IMR-90 (cell line): ENCODE measurements around the gene LRP11. TPM values are rescaled to one million over a fixed set of nuclear protein-coding genes. Genes with fewer than 3 reads are reported as not detected.
A peak's percentile ranks its signal among the peaks of the same experiment; 100 is the strongest.

ENCODE experiments used
- ATAC-seq: fragments of 200-7000 bp; cut with Tn5 transposase; 2 replicates; pipeline ENCODE4 v1.9.1; 2020; ENCODE audit warnings: low read depth, mild to moderate bottlenecking, moderate library complexity
- BruUV-seq: library from RNA; stranded (reverse); fragments of 400-500 nt; replicated peaks from 2 replicates; lab custom pipeline; 2021; lab: Mats Ljungman, UMichigan
- CTCF ChIA-PET: fragments of 300-600 bp; formaldehyde crosslinking; extraction: SDS; loops from one replicate; lab custom pipeline; 2021; ENCODE audit warnings: antibody characterized with exemption; lab: Yijun Ruan, JAX
- POLR2A ChIA-PET: fragments of 300-600 bp; sonication (Branson Sonifier 250); formaldehyde crosslinking; loops from one replicate; lab custom pipeline; 2022; ENCODE audit warnings: antibody characterized with exemption; ENCODE audit not compliant: unreplicated experiment; lab: Charles Lee
- DNase-seq: peaks from one replicate; pipeline ENCODE4 v3.0.0; 2013
- H2AFZ ChIP-seq: replicated peaks from 2 replicates; pipeline ENCODE3; 2013; ENCODE audit warnings: low read length, mild to moderate bottlenecking; ENCODE audit not compliant: poor library complexity
- H2AK5ac ChIP-seq: 2 replicates; pipeline ENCODE4 v1.6.1; 2013; ENCODE audit warnings: low read depth, low read length, inconsistent platforms
- H2AK9ac ChIP-seq: replicated peaks from 2 replicates; pipeline ENCODE3; 2013; ENCODE audit warnings: mild to moderate bottlenecking, low read depth, low read length, moderate library complexity; ENCODE audit not compliant: poor library complexity
- H2BK120ac ChIP-seq: 2 replicates; pipeline ENCODE4 v1.6.1; 2013; ENCODE audit warnings: low read depth, low read length, inconsistent platforms
- H2BK15ac ChIP-seq: 3 replicates; pipeline ENCODE4 v1.6.1; 2013; ENCODE audit warnings: low read depth, low read length, inconsistent platforms
- H2BK20ac ChIP-seq: 2 replicates; pipeline ENCODE4 v1.6.1; 2013; ENCODE audit warnings: low read depth, mild to moderate bottlenecking, inconsistent platforms, low read length, moderate library complexity
- H2BK5ac ChIP-seq: 2 replicates; pipeline ENCODE4 v1.6.1; 2013; ENCODE audit warnings: mild to moderate bottlenecking, low read depth, low read length, inconsistent platforms; ENCODE audit not compliant: poor library complexity, severe bottlenecking
- H3K14ac ChIP-seq: replicated peaks from 2 replicates; pipeline ENCODE4 v1.6.1; 2013; ENCODE audit warnings: low read depth, low read length, inconsistent platforms
- H3K18ac ChIP-seq: 2 replicates; pipeline ENCODE4 v1.6.1; 2013; ENCODE audit warnings: low read depth, low read length, control low read depth
- H3K23ac ChIP-seq: 2 replicates; pipeline ENCODE4 v1.6.1; 2013; ENCODE audit warnings: low read depth, low read length, inconsistent platforms
- H3K27ac ChIP-seq: 2 replicates; pipeline ENCODE4 v1.5.1; 2013; ENCODE audit warnings: mild to moderate bottlenecking, control low read depth, low read length; ENCODE audit not compliant: insufficient read depth
- H3K27me3 ChIP-seq: 2 replicates; pipeline ENCODE4 v1.6.1; 2013; ENCODE audit warnings: low read length; ENCODE audit not compliant: control insufficient read depth, insufficient read depth
- H3K36me3 ChIP-seq: 2 replicates; pipeline ENCODE4 v1.6.1; 2013; ENCODE audit warnings: low read length, mixed read lengths; ENCODE audit not compliant: control insufficient read depth, insufficient read depth
- H3K4ac ChIP-seq: 2 replicates; pipeline ENCODE4 v1.6.1; 2013; ENCODE audit warnings: low read depth, low read length, inconsistent platforms
- H3K4me1 ChIP-seq: 2 replicates; pipeline ENCODE4 v1.6.1; 2013; ENCODE audit warnings: low read length, mixed read lengths; ENCODE audit not compliant: control insufficient read depth, insufficient read depth
- H3K4me2 ChIP-seq: 2 replicates; pipeline ENCODE4 v1.6.1; 2013; ENCODE audit warnings: low read depth, mild to moderate bottlenecking, control low read depth, low read length, moderate library complexity
- H3K4me3 ChIP-seq: 2 replicates; pipeline ENCODE4 v1.5.1; 2013; ENCODE audit warnings: low read depth, mild to moderate bottlenecking, control low read depth, low read length, moderate library complexity; ENCODE audit not compliant: insufficient read depth
- H3K56ac ChIP-seq: 2 replicates; pipeline ENCODE4 v1.6.1; 2013; ENCODE audit warnings: low read length, inconsistent platforms; ENCODE audit not compliant: insufficient read depth; ENCODE audit errors: extremely low read depth
- H3K79me1 ChIP-seq, 2 experiments: 2 replicates each; pipeline ENCODE4 v1.6.1; 2013; ENCODE audit warnings: low read length in 2 of 2, inconsistent platforms in 1 of 2, low read depth in 1 of 2
- H3K9ac ChIP-seq: 2 replicates; pipeline ENCODE4 v1.6.1; 2013; ENCODE audit warnings: low read depth, low read length, control low read depth
- H3K9me1 ChIP-seq: 2 replicates; pipeline ENCODE4 v1.6.1; 2013; ENCODE audit warnings: low read length, inconsistent platforms; ENCODE audit not compliant: insufficient read depth
- H3K9me3 ChIP-seq: 2 replicates; pipeline ENCODE4 v1.6.1; 2013; ENCODE audit warnings: low read length; ENCODE audit not compliant: control insufficient read depth, insufficient read depth
- H4K20me1 ChIP-seq: 2 replicates; pipeline ENCODE4 v1.6.1; 2013; ENCODE audit warnings: low read length, inconsistent platforms; ENCODE audit not compliant: insufficient read depth
- H4K5ac ChIP-seq: 2 replicates; pipeline ENCODE4 v1.6.1; 2013; ENCODE audit warnings: mild to moderate bottlenecking, low read depth, low read length, control low read depth
- H4K8ac ChIP-seq, 2 experiments: 2 replicates each; pipeline ENCODE4 v1.6.1; 2013; ENCODE audit warnings: low read depth in 2 of 2, low read length in 2 of 2, control low read depth in 1 of 2, inconsistent platforms in 1 of 2
- H4K91ac ChIP-seq: 2 replicates; pipeline ENCODE4 v1.6.1; 2013; ENCODE audit warnings: low read depth, low read length, inconsistent platforms; ENCODE audit not compliant: insufficient read depth
- CEBPB ChIP-seq: IDR thresholded peaks from 2 replicates; pipeline ENCODE4 v1.6.1; 2012; ENCODE audit warnings: low read depth, low read length, improper control_type of control experiment
- MXI1 ChIP-seq: IDR thresholded peaks from 2 replicates; pipeline ENCODE4 v1.6.1; 2012; ENCODE audit warnings: low read depth, mild to moderate bottlenecking, low read length, moderate library complexity, borderline replicate concordance
- POLR2A ChIP-seq: IDR thresholded peaks from 2 replicates; pipeline ENCODE4 v1.6.1; 2012; ENCODE audit warnings: mild to moderate bottlenecking, low read depth, low read length
- WGBS, 2 experiments: methylation state at CpG; one replicate each; pipeline versions ENCODE4 v1.1.5 to v1.1.7; 2013; ENCODE audit warnings: missing lambda C conversion rate in 2 of 2; ENCODE audit not compliant: insufficient read length in 1 of 2; ENCODE audit errors: extremely low coverage in 2 of 2; 5-methylcytosine and 5-hydroxymethylcytosine counted together
- dilution Hi-C: fragments of 300-500 bp; cut with HindIII; formaldehyde crosslinking; loops from one replicate; pipeline ENCODE4 v1.14.3; 2018; ENCODE audit warnings: low sequenced_read_pairs; ENCODE audit not compliant: unreplicated experiment
- in situ Hi-C: fragments of 300-500 bp; cut with MboI; formaldehyde crosslinking; loops from 3 replicates; pipeline ENCODE4 v1.14.3; 2019; ENCODE audit warnings: low sequenced_read_pairs, inconsistent platforms, mixed read lengths
- intact Hi-C: fragments of 100-400 bp; cut with micrococcal nuclease; formaldehyde crosslinking; loops from 2 replicates; pipeline ENCODE4 v1.10.0; 2022
- polyA plus RNA-seq, 3 experiments: library from polyadenylated mRNA; depleted of rRNA; stranded (reverse); fragments of >200 nt; gene quantifications; 2 replicates each; pipeline ENCODE4 v1.2.3, GENCODE V29; 2012; ENCODE audit warnings: low replicate concordance in 1 of 3
- total RNA-seq: library from RNA; depleted of rRNA; stranded (reverse); fragments of >200 nt; gene quantifications from 2 replicates; pipeline ENCODE4 v1.2.3, GENCODE V29; 2012

The LRP11 gene
- total and polyA plus RNA-seq, 2 of the 4 experiments (the other 2 are of a cell fraction), result 48.8 to 63.8 TPM

DNA sequence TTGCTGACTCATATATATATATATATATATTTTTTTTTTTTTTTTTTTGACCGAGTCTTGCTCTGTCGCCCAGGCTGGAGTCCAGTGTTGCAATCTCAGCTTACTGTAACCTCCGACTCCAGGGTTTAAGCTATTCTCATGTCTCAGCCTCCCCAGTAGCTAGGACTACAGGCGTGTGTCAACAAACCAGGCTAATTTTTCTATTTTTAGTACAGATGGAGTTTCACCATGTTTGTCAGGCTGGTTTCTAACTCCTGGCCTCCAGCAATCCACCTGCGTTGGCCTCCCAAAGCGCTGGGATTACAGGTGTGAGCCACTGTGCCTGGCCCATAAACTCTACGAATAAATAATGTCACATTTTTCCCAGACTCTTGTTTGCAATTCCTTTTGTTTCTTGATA is 4.8 kb downstream of the LRP11 start:
- intact Hi-C loops (no loop called here), in situ Hi-C loops (no loop called here), dilution Hi-C loops (no loop called here)
- Histone ChIP-seq H3K79me1 (peaks cover 12 to 44% of the 10 kb centered on the region in 2 experiments), H3K9ac (no peak overlapping the region), H3K4me3 (no peak overlapping the region), H2AFZ (no peak overlapping the region), H4K8ac (no peak overlapping the region), H3K9me3 (no peaks in the 10 kb centered on the region), H3K27ac (peak overlapping the region; percentile 65; the same call in 1 of the 2 replicates), H4K20me1 (peaks cover 16% of the 10 kb centered on the region), H2AK9ac (no peak overlapping the region), H2BK120ac (no peak overlapping the region; the same call in 1 of the 2 replicates), H4K5ac (no peak overlapping the region), H3K4me2 (peak overlapping the region; percentile 43; the same call in 1 of the 2 replicates), H2AK5ac (no peak overlapping the region), H2BK5ac (peak overlapping the region; percentile 71), H3K4ac (peak overlapping the region; percentile 63), H3K4me1 (peaks cover 33% of the 10 kb centered on the region), H3K56ac (no peak overlapping the region), H3K9me1 (peaks cover 19% of the 10 kb centered on the region), H3K23ac (no peak overlapping the region), H2BK20ac (peak overlapping the region; percentile 46), H3K14ac (no peak overlapping the region), H2BK15ac (no peak overlapping the region; the same call in 2 of the 3 replicates), H3K18ac (no peak overlapping the region), H4K91ac (no peak overlapping the region), H3K27me3 (no peaks in the 10 kb centered on the region), H3K36me3 (peaks cover 3% of the 10 kb centered on the region; the same call in 1 of the 2 replicates)
- DNase-seq (peak; percentile 96), ATAC-seq (no peak)
- no TSS peak for BruUV-seq
- ChIA-PET CTCF (no interaction called here), POLR2A (interaction anchor here (0.7 kb wide), 1 partner anchor 58 kb away, joined by 3 read pairs; no protein-coding TSS in a partner anchor)
- no CpG with 5 or more reads among the region's 7 CpGs for WGBS, 2 experiments
- TF ChIP-seq MXI1 (0 out of 2 replicates have a peak, but pooled peaks have one; percentile 39), POLR2A (no peak), CEBPB (peak; percentile 91)
